Testis (tissue), 3 donors: ENCODE measurements around the gene DIDO1. TPM values are rescaled to one million over a fixed set of nuclear protein-coding genes. Genes with fewer than 3 reads are reported as not detected.
"Not testable (repeated sequence)": the region's sequence is repeated elsewhere in the genome, so short reads cannot be mapped to it uniquely, and the experiment has no call there.

Source experiments
- DNase-seq: peaks from one replicate; pipeline ENCODE4 v3.0.0-alpha.2; 2019
- H3K27ac ChIP-seq, 2 donors: fragments of 200-600 bp; sonication (generic); one replicate each; pipeline ENCODE4 v1.5.1; 2019
- H3K27me3 ChIP-seq: fragments of 200-600 bp; sonication (generic); one replicate; pipeline ENCODE4 v1.5.1; 2019
- H3K36me3 ChIP-seq: fragments of 200-600 bp; sonication (generic); one replicate; pipeline ENCODE4 v1.5.1; 2017; ENCODE audit warnings: low read depth; ENCODE audit errors: missing control alignments
- H3K4me1 ChIP-seq: fragments of 200-600 bp; sonication (generic); one replicate; pipeline ENCODE4 v1.5.1; 2019
- H3K4me3 ChIP-seq, 2 donors: fragments of 200-600 bp; sonication (generic); one replicate each; pipeline ENCODE4 v1.5.1; 2017 to 2019
- H3K9me3 ChIP-seq: fragments of 200-600 bp; sonication (generic); one replicate; pipeline ENCODE4 v1.5.1; 2017
- CTCF ChIP-seq, 3 experiments: fragments of 450-650 bp in 2 of 3; fragments of 200-600 bp in 1 of 3; sonication (generic) in 1 of 3; IDR thresholded peaks; one replicate each; pipeline ENCODE4 v1.5.1; 2016 to 2019; ENCODE audit warnings: antibody characterized with exemption in 3 of 3, mild to moderate bottlenecking in 2 of 3, moderate library complexity in 1 of 3
- POLR2A ChIP-seq: fragments of 450-650 bp; IDR thresholded peaks from one replicate; pipeline ENCODE4 v1.6.1; 2017; ENCODE audit warnings: antibody characterized with exemption, mild to moderate bottlenecking, moderate library complexity
- WGBS, 2 donors: methylation state at CpG; one replicate each; pipeline ENCODE4 v1.1.5; 2018; 5-methylcytosine and 5-hydroxymethylcytosine counted together
- intact Hi-C: fragments of 100-400 bp; cut with DNase I; formaldehyde crosslinking; loops from one replicate; pipeline ENCODE4 v1.15.1; 2023; ENCODE audit warnings: low total_unique reads
- polyA plus RNA-seq: library from polyadenylated mRNA; stranded (reverse); fragments of 350-450 nt; fragmentation: Illumina TruSeq; extraction: RNeasy Lipid Tissue Mini Kit (QIAGEN cat#74804); gene quantifications from one replicate; pipeline ENCODE4 v1.2.3, GENCODE V29; 2014; ENCODE audit warnings: low read depth, low replicate concordance; ENCODE audit not compliant: insufficient read depth
- total RNA-seq, 2 donors: library from RNA; depleted of rRNA; stranded (reverse); fragments of >200 nt; gene quantifications; one replicate each; pipeline ENCODE4 v1.2.3, GENCODE V29; 2016

DIDO1 gene
- total and polyA plus RNA-seq, 3 donors from 2014 or later: 50.5 to 99.7 (median 98.6) TPM

- Histone ChIP-seq H3K36me3 (no peaks in the 10 kb centered on the region), H3K27ac (peak overlapping the region; percentile 53 to 85), H3K4me3 (no peak overlapping the region), H3K9me3 (no peaks in the 10 kb centered on the region), H3K27me3 (no peaks in the 10 kb centered on the region), H3K4me1 (peaks cover 22% of the 10 kb centered on the region)
- intact Hi-C loops: no loop called here
- WGBS, 2 donors: 45 to 47% methylated on average over 19 to 34 of the region's 34 CpGs
- no peak for TF ChIP-seq POLR2A
- TF ChIP-seq CTCF (IDR thresholded peaks at IDR 0.05): peak; percentile 18 to 31 (median 30)
- DNase-seq: peak; percentile 83
Observed at GRCh38 chr20:62875419-62876361, 50.6 kb downstream of the DIDO1 start.

GRCh38 chr20:62874964-62875344 is 51.4 kb downstream of the DIDO1 start:
- no peak for DNase-seq
- no peaks in the 10 kb centered on the region for H3K9me3 ChIP-seq
- 80 to 88% methylated on average over 10 to 11 of the region's 14 CpGs for WGBS, 2 donors
- no peaks in the 10 kb centered on the region for H3K27me3 ChIP-seq
- H3K4me1 ChIP-seq: peaks cover 22% of the 10 kb centered on the region
- intact Hi-C loops: no loop called here
- H3K4me3 ChIP-seq: no peak overlapping the region
- no peaks in the 10 kb centered on the region for H3K36me3 ChIP-seq
- no peak overlapping the region for H3K27ac ChIP-seq
- no peak for TF ChIP-seq POLR2A
- TF ChIP-seq CTCF (IDR thresholded peaks at IDR 0.05): no peak

- peak; percentile 89 for DNase-seq
- TF ChIP-seq CTCF (IDR thresholded peaks at IDR 0.05): peak; percentile 52 to 64 (median 55)
- intact Hi-C loops, H3K36me3 ChIP-seq, H3K27me3 ChIP-seq, H3K4me3 ChIP-seq, H3K9me3 ChIP-seq: not testable (repeated sequence)
- Histone ChIP-seq H3K27ac (peak overlapping the region in 1 of 2 donors; percentile 80), H3K4me1 (peaks cover 21% of the 10 kb centered on the region)
- WGBS, 2 donors: 14 to 37% methylated on average over 11 to 14 of the region's 15 CpGs
Observed at GRCh38 chr20:62873681-62874031, 52.6 kb downstream of the DIDO1 start.

- no peak for DNase-seq
- H3K27me3 ChIP-seq: no peaks in the 10 kb centered on the region
- peaks cover 18% of the 10 kb centered on the region for H3K4me1 ChIP-seq
- H3K9me3 ChIP-seq: no peaks in the 10 kb centered on the region
- H3K4me3 ChIP-seq: no peak overlapping the region
- TF ChIP-seq CTCF (IDR thresholded peaks at IDR 0.05) (no peak), POLR2A (no peak)
- peak overlapping the region in 1 of 2 donors; percentile 80 for H3K27ac ChIP-seq
- intact Hi-C loops: no loop called here
- no peaks in the 10 kb centered on the region for H3K36me3 ChIP-seq
- 59 to 63% methylated on average over 7 of the region's 7 CpGs for WGBS, 2 donors
Observed at GRCh38 chr20:62873280-62873679, 53.0 kb downstream of the DIDO1 start.
